Adipocyte (in vitro differentiated cells): Measurements from ENCODE around the gene C14orf180.

ENCODE experiments used
- DNase-seq: peaks from one replicate; pipeline ENCODE4 v3.0.0-alpha.2; 2015; ENCODE audit warnings: low read depth
- H3K27me3 ChIP-seq: replicated peaks from 2 replicates; pipeline ENCODE4 v1.7.0; 2013; ENCODE audit warnings: mild to moderate bottlenecking, low read length, moderate library complexity; ENCODE audit not compliant: control insufficient read depth, insufficient read depth
- H3K36me3 ChIP-seq: 2 replicates; pipeline ENCODE4 v1.7.0; 2013; ENCODE audit warnings: low read length, mild to moderate bottlenecking, moderate library complexity; ENCODE audit not compliant: control insufficient read depth, insufficient read depth, severe bottlenecking
- H3K4me1 ChIP-seq: 2 replicates; pipeline ENCODE4 v1.7.0; 2013; ENCODE audit warnings: mild to moderate bottlenecking, low read length, moderate library complexity; ENCODE audit not compliant: control insufficient read depth, insufficient read depth
- H3K4me3 ChIP-seq: 2 replicates; pipeline ENCODE4 v1.7.0; 2013; ENCODE audit warnings: mild to moderate bottlenecking, low read length, moderate library complexity
- H3K9ac ChIP-seq: 2 replicates; pipeline ENCODE4 v1.7.0; 2013; ENCODE audit warnings: mild to moderate bottlenecking, low read length, moderate library complexity
- H3K9me3 ChIP-seq: 2 replicates; pipeline ENCODE4 v1.7.0; 2013; ENCODE audit warnings: mild to moderate bottlenecking, low read length, moderate library complexity; ENCODE audit not compliant: control insufficient read depth

Gene C14orf180

DNA sequence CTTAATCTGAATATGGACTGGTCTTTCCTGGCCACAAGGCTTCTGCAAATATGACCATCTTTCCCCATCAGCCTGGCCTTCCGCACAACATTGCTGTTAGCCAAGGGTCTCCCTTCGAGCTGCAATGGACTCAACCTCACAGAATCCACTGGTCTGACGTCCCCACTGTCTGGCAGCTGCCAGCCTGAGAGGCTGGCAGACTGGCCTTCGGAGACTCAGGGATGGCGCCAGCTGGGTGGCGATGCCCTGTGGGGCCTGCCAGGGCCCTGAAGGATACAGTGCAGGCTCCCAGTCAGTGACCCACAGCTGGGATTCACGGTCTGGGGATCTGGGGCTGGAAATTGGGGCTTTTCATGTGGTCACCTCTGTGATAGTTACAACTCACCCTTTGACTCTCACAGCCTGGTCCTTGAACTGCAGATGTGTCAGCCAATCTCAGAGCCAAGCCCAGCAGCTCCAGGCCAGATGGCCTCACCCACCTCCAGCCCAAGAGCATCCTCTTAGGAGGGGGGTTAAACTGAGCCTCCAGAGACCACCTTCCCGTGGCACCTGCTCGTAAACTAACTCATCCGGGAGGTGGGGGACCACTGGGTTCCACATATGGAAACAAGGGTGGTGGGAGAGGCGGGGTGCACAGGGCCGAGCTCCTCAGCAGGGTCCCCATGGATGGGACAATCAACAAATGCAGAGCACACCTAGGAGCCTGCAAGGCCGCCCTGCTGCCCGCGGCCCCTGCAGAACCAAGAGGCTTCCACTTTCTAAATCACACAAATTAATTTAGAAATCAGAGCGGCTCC lies 21.1 kb upstream of the C14orf180 start:
- H3K27me3 ChIP-seq, result peaks cover 46% of the 10 kb centered on the region
- no peaks in the 10 kb centered on the region for H3K4me1 ChIP-seq
- no peak overlapping the region for H3K9ac ChIP-seq
- H3K4me3 ChIP-seq, result no peak overlapping the region
- DNase-seq, result no peak
- H3K9me3 ChIP-seq, result no peaks in the 10 kb centered on the region
- H3K36me3 ChIP-seq, result no peaks in the 10 kb centered on the region

DNA sequence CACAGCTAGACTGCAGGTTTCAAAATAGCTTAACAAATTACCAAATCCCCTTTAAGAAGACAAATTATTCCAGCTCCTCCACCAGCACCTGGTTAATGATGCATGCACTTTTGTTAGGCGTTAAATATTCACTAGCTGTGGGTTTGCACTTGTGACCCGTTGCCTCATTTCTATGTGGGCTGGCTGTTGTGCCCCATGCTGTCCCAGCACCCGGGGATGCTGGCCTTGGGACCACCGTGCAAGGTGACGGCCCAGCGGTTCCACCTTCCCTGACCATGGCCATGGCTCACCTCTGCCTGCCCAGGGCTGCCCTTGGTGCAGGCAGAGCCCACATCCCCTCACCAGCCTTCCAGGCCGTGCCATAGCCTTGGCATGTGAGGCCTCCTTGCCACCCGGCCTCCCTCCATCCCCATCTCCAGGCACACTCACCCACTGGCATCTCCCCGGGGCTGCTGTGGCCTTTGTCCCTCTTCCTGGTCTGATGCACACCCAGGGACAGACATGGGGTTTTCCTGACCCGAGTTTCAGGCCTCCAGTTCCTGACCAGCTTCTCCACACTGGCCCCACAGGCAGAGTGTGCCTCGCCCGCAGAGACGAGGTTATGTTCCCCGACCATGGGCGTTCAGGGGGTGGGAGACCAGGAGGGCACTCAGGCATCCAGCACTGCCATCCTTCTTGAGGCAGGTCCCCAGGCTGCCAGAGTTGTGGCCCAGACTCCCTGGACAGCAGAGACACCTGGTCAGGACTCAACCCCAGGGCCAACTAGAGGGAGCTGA lies 20.3 kb upstream of the C14orf180 start:
- Histone ChIP-seq H3K27me3 (peaks cover 43% of the 10 kb centered on the region), H3K9me3 (no peaks in the 10 kb centered on the region), H3K36me3 (no peaks in the 10 kb centered on the region), H3K4me1 (no peaks in the 10 kb centered on the region), H3K9ac (no peak overlapping the region), H3K4me3 (no peak overlapping the region)
- DNase-seq, result no peak

DNA sequence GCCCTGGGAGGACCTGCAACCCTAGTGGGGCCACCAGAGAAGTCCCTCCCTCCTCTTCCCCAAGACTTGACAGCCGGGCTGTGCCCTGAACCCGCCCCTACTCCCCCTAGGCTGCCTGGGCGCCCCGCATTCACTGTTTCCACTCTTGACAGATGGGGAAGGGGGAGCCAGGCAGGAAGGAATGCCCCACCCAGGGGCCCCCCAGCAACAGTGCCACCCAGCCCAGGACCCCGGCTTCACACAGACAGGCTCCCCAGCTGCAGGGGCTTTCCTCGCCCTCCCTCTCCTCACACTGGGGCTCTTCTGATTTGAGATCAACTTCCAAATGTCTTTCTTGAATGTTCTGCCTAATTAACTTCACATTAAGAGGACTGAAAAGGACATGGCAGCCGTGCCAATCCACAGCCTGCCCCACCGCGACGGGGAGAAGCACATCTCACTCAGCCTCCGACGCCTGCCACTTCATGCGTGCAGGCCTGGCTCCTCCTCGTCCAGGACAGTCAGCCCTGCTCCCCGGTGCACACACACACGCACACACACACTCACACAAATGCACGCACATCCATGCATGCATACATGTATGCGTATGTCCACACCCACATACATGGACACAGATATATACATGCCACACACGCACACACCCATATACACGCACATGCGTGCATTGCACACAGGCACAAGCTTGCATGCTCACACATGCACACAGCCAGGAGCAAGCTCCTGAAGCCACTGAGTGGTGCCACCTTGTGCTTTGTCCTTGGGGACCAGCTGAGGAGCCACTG lies 19.6 kb upstream of the C14orf180 start:
- Histone ChIP-seq H3K36me3 (no peaks in the 10 kb centered on the region), H3K9me3 (no peaks in the 10 kb centered on the region), H3K9ac (no peak overlapping the region), H3K4me3 (no peak overlapping the region), H3K4me1 (no peaks in the 10 kb centered on the region), H3K27me3 (peaks cover 47% of the 10 kb centered on the region)
- DNase-seq, result no peak

DNA sequence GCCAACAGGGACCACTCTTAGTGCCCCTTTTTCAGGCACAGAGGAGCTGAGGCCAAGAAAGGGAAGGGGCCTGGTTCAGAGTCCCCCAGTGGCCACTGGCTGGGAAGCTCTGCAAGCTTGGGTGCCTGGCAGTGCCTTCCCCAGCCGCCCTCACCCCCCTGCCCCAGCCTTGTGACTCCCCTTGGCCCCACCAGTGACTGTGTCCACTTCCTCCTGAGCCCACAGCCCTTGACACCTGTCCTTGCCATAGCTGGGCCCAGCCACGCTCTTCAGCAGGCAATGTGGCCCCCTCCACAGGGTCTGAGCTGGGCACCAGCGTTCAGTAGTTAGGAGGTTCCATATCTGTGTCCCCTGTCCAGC lies 19.0 kb upstream of the C14orf180 start:
- DNase-seq, result no peak
- H3K36me3 ChIP-seq, result no peaks in the 10 kb centered on the region
- H3K9me3 ChIP-seq, result no peaks in the 10 kb centered on the region
- H3K4me1 ChIP-seq, result no peaks in the 10 kb centered on the region
- no peak overlapping the region for H3K4me3 ChIP-seq
- peaks cover 46% of the 10 kb centered on the region for H3K27me3 ChIP-seq
- no peak overlapping the region for H3K9ac ChIP-seq

DNA sequence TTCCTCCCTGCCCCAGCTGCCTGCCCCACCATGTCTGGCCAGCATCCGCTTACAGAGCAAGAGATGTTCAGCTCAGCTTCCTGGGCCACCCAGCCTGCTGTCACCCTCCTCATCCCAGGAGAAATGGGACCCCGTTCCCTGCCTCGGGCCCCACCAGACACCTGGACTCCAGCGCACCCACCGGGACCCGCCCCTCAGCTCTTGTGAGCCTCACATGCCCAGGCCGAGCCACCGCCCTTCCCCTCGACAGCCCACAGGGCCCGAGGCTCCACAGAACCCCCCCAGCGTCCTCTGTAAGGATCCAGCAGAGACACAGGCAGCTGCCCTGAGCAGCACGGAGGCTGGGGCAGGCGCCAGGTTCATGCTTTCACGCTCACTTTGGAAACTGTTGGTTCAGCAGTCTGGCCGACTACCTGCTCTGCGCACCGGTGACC lies 18.4 kb upstream of the C14orf180 start:
- Histone ChIP-seq H3K27me3 (peaks cover 48% of the 10 kb centered on the region), H3K4me3 (no peak overlapping the region), H3K4me1 (no peaks in the 10 kb centered on the region), H3K9ac (no peak overlapping the region), H3K36me3 (no peaks in the 10 kb centered on the region), H3K9me3 (no peaks in the 10 kb centered on the region)
- DNase-seq, result no peak

DNA sequence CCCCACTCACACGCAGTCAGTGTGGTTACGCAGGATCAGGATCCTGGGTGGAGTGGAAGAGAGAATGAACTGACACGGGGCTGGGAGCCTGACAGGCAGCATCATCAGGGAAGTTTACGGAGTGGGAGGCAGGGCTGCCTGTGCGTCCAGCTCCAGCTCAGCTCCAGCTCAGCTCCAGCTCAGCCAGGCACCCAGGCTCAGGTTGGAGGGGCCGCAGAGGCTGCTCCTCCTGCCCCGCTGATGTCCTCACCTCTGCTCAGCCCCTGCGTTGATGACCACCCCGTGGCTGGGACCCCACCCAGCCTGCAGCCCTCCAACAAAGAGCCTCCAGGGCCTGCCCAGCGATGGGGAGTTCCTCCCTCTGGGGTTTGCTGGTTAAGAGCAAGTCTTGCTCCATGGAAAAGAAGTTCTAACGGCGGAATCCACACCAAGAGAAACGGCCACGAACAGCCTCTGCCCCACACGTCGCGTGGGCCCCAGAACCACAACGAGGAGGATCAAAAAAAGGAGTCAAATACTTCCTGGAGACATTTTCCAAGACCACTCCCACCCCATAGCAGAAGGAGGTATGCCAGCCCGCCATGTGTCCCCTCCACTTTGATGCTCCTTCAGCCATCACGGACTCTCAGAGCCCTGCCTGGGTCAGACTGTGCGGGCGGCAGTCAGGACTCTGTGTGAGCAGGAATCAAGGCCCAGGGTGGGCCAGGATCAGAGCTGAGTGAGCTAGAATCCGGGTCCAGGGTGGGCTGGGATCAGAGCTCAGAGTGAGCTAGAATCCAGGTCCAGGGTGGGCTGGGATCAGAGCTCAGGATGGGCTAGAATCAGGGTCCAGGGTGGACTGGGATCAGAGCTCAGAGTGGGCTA lies 17.7 kb upstream of the C14orf180 start:
- Histone ChIP-seq H3K4me1 (no peaks in the 10 kb centered on the region), H3K9ac (no peak overlapping the region), H3K27me3 (peaks cover 55% of the 10 kb centered on the region), H3K4me3 (no peak overlapping the region), H3K9me3 (no peaks in the 10 kb centered on the region), H3K36me3 (no peaks in the 10 kb centered on the region)
- no peak for DNase-seq

DNA sequence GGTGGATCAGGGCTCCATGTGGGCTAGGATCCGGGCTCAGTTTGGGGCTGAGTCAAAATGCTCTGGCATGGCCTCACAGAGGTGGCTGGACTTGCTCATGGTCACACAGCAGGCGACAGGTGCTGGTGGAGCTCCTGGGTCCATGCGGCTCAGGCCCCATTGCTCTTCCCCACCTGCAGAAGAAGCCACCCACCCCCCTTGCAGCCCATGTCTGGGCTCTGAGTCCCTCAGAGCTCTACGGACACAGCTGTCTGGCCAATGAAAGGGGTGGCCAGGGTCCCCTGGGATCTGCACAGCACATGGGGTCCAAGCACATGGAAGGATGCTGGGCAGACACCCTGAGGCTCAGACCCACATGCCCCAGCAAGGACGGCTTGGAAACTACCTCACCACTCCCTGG lies 17.0 kb upstream of the C14orf180 start:
- H3K4me1 ChIP-seq, result no peaks in the 10 kb centered on the region
- no peak overlapping the region for H3K4me3 ChIP-seq
- no peak overlapping the region for H3K9ac ChIP-seq
- no peak for DNase-seq
- H3K36me3 ChIP-seq, result no peaks in the 10 kb centered on the region
- H3K27me3 ChIP-seq, result peaks cover 56% of the 10 kb centered on the region
- H3K9me3 ChIP-seq, result no peaks in the 10 kb centered on the region

DNA sequence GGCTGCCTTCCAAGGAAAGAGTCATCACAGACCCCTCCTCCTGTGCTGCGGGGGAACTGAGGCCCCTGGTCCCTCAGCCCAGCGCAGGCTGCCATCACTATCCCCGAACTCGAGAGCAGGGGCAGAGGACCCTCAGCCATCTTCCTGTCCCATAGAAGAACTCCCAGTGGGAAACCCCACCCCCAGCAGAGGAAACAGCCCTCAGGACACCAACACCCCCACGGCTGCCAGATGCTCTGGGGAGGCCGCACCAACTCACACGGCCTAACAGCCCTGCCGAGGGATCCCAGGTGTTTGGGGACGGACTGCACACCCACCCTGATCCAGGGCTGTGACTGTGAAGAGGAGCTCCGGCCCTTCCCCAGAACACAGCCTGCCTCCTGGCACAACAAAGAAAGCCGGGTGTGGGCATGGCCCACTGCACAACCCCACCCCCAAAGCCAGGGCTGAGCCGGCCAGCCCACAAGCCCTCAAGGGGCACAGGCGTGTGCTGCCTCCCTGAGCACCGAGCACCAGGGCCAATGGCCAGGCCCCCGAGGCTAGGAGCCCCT lies 16.3 kb upstream of the C14orf180 start:
- Histone ChIP-seq H3K4me1 (no peaks in the 10 kb centered on the region), H3K9ac (no peak overlapping the region), H3K27me3 (peaks cover 51% of the 10 kb centered on the region)

DNA sequence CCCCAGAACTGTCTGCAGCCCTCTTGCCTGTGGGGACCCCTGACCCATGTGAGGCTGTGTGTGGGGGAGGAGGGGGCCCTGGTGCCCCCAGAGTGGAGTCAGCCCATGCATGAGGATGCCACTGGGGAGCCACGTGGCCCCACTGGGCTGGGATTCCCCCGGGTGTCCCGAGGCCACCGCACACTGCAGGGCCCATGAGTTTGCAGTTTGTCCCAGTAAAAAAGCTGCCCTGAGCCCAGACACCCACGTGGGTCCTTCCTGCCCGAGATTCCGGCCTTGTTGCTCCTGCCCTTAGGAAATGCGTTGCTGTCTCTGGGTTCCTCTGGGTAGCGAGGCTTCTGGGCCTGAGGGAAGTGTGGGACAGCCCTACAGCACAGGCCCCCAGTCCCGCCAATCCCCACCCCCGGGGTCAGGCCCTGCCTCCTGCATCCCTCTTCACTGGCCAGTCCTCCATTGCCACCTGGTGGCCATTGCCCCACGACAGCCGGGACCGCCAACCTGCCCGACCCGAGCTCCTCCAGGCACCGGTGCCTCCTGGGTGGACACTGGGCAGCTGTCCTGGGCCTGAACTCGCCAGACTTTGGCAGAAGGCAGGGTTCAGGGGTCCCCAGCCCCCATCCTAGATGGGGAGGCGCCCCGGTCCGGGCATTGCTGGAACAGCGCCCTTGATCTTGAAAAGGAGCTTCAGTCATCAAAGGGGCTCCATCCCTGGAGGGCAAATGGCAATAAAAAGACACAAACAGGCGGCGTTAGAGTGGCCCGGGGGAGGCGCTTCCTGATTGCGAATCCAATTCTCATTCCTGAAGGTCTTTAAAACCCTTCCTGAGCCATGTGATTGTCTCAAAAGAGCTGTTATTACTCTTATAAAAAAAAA lies 15.6 kb upstream of the C14orf180 start:
- H3K4me1 ChIP-seq, result no peaks in the 10 kb centered on the region
- peak; percentile 68 for DNase-seq
- H3K4me3 ChIP-seq, result no peak overlapping the region
- H3K36me3 ChIP-seq, result no peaks in the 10 kb centered on the region
- no peaks in the 10 kb centered on the region for H3K9me3 ChIP-seq
- H3K27me3 ChIP-seq, result peaks cover 50% of the 10 kb centered on the region
- no peak overlapping the region for H3K9ac ChIP-seq

More for the DNA sequence above, 16.3 kb upstream of the C14orf180 start:
- no peaks in the 10 kb centered on the region for H3K9me3 ChIP-seq
- H3K4me3 ChIP-seq, result no peak overlapping the region
- DNase-seq, result no peak
- no peaks in the 10 kb centered on the region for H3K36me3 ChIP-seq
